Gastrocnemius medialis (tissue), 4 donors: Measurements from ENCODE around the gene SRSF9. TPM values are rescaled to one million over a fixed set of nuclear protein-coding genes. Genes with fewer than 3 reads are reported as not detected.
"Not testable (repeated sequence)": the region's sequence is repeated elsewhere in the genome, so short reads cannot be mapped to it uniquely, and the experiment has no call there.

Experiments
- ATAC-seq, 2 donors: fragments of 150-250 bp; one replicate each; pipeline ENCODE4 v1.9.1; 2016
- DNase-seq, 2 donors: peaks; one replicate each; pipeline ENCODE4 v3.0.0-alpha.2; 2019
- H3K27ac ChIP-seq, 4 donors: fragments of 200-600 bp; sonication (generic); 1 replicate in 1 of 4; 2 replicates in 3 of 4; pipeline ENCODE4 v1.5.1; 2016 to 2018; ENCODE audit warnings: mild to moderate bottlenecking in 2 of 4, moderate library complexity in 1 of 4
- H3K27me3 ChIP-seq, 3 donors: fragments of 200-600 bp; sonication (generic) in 2 of 3; 1 replicate in 1 of 3; 2 replicates in 2 of 3; pipeline versions ENCODE4 v1.5.1 to v1.6.0; 2016 to 2019; ENCODE audit warnings: mild to moderate bottlenecking in 1 of 3, moderate library complexity in 1 of 3
- H3K36me3 ChIP-seq, 2 donors: fragments of 200-600 bp; sonication (generic) in 1 of 2; one replicate each; pipeline ENCODE4 v1.5.1; 2017 to 2018
- H3K4me1 ChIP-seq, 2 donors: fragments of 200-600 bp; sonication (generic) in 1 of 2; one replicate each; pipeline ENCODE4 v1.5.1; 2016 to 2017; ENCODE audit warnings: mild to moderate bottlenecking in 2 of 2
- H3K4me3 ChIP-seq, 4 donors: fragments of 200-600 bp; sonication (generic) in 3 of 4; 1 replicate in 1 of 4; 2 replicates in 3 of 4; pipeline ENCODE4 v1.5.1; 2016 to 2019; ENCODE audit warnings: mild to moderate bottlenecking in 2 of 4
- H3K9me3 ChIP-seq, 3 donors: fragments of 200-600 bp; sonication (generic) in 2 of 3; 1 replicate in 1 of 3; 2 replicates in 2 of 3; pipeline ENCODE4 v1.5.1; 2016 to 2019
- CTCF ChIP-seq, 5 experiments: fragments of 450-650 bp in 3 of 5; fragments of 200-600 bp in 2 of 5; sonication (generic) in 2 of 5; IDR thresholded peaks in 4 of 5; conservative IDR thresholded peaks in 1 of 5; 1 replicate in 4 of 5; 2 replicates in 1 of 5; pipeline ENCODE4 v1.5.1; 2016 to 2019; ENCODE audit warnings: antibody characterized with exemption in 5 of 5, mild to moderate bottlenecking in 3 of 5, moderate library complexity in 3 of 5
- POLR2A ChIP-seq, 2 donors: fragments of 450-650 bp; IDR thresholded peaks; one replicate each; pipeline ENCODE4 v1.6.1; 2017; ENCODE audit warnings: antibody characterized with exemption in 2 of 2, mild to moderate bottlenecking in 2 of 2, moderate library complexity in 2 of 2
- in situ Hi-C, 4 donors: fragments of 200-750 bp; cut with MboI; loops; one replicate each; pipeline versions ENCODE4 v1.15.0 to v1.8.0; 2017; ENCODE audit warnings: low sequenced_read_pairs in 4 of 4
- intact Hi-C: fragments of 100-400 bp; cut with DNase I; formaldehyde crosslinking; loops from one replicate; pipeline ENCODE4 v1.15.1; 2023; ENCODE audit warnings: low total_unique reads
- total RNA-seq, 4 donors: library from RNA; depleted of rRNA; stranded (reverse); fragments of >200 nt; gene quantifications; one replicate each; pipeline versions ENCODE4 v1.1.0 to v1.2.3, GENCODE V29; 2016

The SRSF9 gene
- total RNA-seq, 4 donors from 2014 or later, result 13.5 to 18.6 (median 16.0) TPM

- intact Hi-C loops, result no loop called here
- H3K9me3 ChIP-seq, result no peaks in the 10 kb centered on the region
- H3K27me3 ChIP-seq, result no peaks in the 10 kb centered on the region
- H3K4me1 ChIP-seq, result peaks cover 13 to 16% of the 10 kb centered on the region in 2 donors
- DNase-seq, result no peak
- H3K36me3 ChIP-seq, result no peaks in the 10 kb centered on the region
- no peak for TF ChIP-seq POLR2A (IDR thresholded peaks at IDR 0.05)
- no peak for TF ChIP-seq CTCF (IDR thresholded peaks at IDR 0.05 in 4 of 5, conservative IDR thresholded peaks at IDR 0.05 in 1 of 5)
- ATAC-seq, result no peak
- no peak overlapping the region for H3K4me3 ChIP-seq
- H3K27ac ChIP-seq, result peak overlapping the region in 2 of 4 donors; percentile 62 to 79
- in situ Hi-C loops, result no loop called here
Measured at GRCh38 chr12:120490325-120490724, 20.8 kb upstream of the SRSF9 start.

- no peak for TF ChIP-seq CTCF (IDR thresholded peaks at IDR 0.05 in 4 of 5, conservative IDR thresholded peaks at IDR 0.05 in 1 of 5)
- TF ChIP-seq POLR2A (IDR thresholded peaks at IDR 0.05), result no peak
- intact Hi-C loops, result no loop called here
- no peak for DNase-seq
Measured at GRCh38 chr12:120489018-120489417, 19.5 kb upstream of the SRSF9 start.

GRCh38 chr12:120488057-120488640 lies 18.6 kb upstream of the SRSF9 start:
- DNase-seq (no peak), ATAC-seq (no peak)
- Histone ChIP-seq H3K4me3 (no peak overlapping the region), H3K27me3 (no peaks in the 10 kb centered on the region), H3K4me1 (peaks cover 10% of the 10 kb centered on the region in 2 donors), H3K36me3 (no peaks in the 10 kb centered on the region), H3K9me3 (no peaks in the 10 kb centered on the region), H3K27ac (no peak overlapping the region)
- TF ChIP-seq POLR2A (IDR thresholded peaks at IDR 0.05), result no peak
- no peak for TF ChIP-seq CTCF (IDR thresholded peaks at IDR 0.05 in 4 of 5, conservative IDR thresholded peaks at IDR 0.05 in 1 of 5)
- intact Hi-C loops, result no loop called here
- in situ Hi-C loops, result no loop called here

More at GRCh38 chr12:120489018-120489417, 19.5 kb upstream of the SRSF9 start:
- Histone ChIP-seq H3K4me3 (no peak overlapping the region), H3K9me3 (no peaks in the 10 kb centered on the region), H3K27me3 (no peaks in the 10 kb centered on the region), H3K4me1 (peaks cover 10% of the 10 kb centered on the region in 2 donors), H3K36me3 (no peaks in the 10 kb centered on the region), H3K27ac (no peak overlapping the region)
- ATAC-seq, result no peak
- in situ Hi-C loops, result no loop called here

- H3K27ac ChIP-seq, in situ Hi-C loops, H3K36me3 ChIP-seq, ATAC-seq, H3K4me1 ChIP-seq, H3K9me3 ChIP-seq, intact Hi-C loops, H3K4me3 ChIP-seq, DNase-seq, H3K27me3 ChIP-seq: not testable (repeated sequence)
Measured at GRCh38 chr12:120487552-120487951, 18.0 kb upstream of the SRSF9 start.

- Histone ChIP-seq H3K36me3 (no peaks in the 10 kb centered on the region), H3K4me3 (no peak overlapping the region), H3K4me1 (peaks cover 6% of the 10 kb centered on the region in 2 donors), H3K9me3 (no peaks in the 10 kb centered on the region), H3K27me3 (no peaks in the 10 kb centered on the region), H3K27ac (no peak overlapping the region)
- no peak for DNase-seq
- intact Hi-C loops (no loop called here), in situ Hi-C loops (no loop called here)
- TF ChIP-seq CTCF (IDR thresholded peaks at IDR 0.05 in 4 of 5, conservative IDR thresholded peaks at IDR 0.05 in 1 of 5), result no peak
- TF ChIP-seq POLR2A (IDR thresholded peaks at IDR 0.05), result no peak
- ATAC-seq, result no peak
Measured at GRCh38 chr12:120485961-120486881, 16.7 kb upstream of the SRSF9 start.
